GM18511 (cell line): ENCODE data around the gene ADAMTS4.
A peak's percentile ranks its signal among the peaks of the same experiment; 100 is the strongest.

Source experiments
- ATAC-seq: cut with Tn5 transposase; IDR thresholded peaks from one replicate; pipeline ENCODE4 v1.9.1; 2021; ENCODE audit warnings: mild to moderate bottlenecking, moderate library complexity; ENCODE audit not compliant: unreplicated experiment

ADAMTS4 gene

GRCh38 chr1:161197560-161198193, 1.2 kb downstream of the ADAMTS4 start:
- no peak for ATAC-seq

- ATAC-seq = no peak
Observed at GRCh38 chr1:161196521-161197451, 2.1 kb downstream of the ADAMTS4 start.

GRCh38 chr1:161196111-161196510, 2.7 kb downstream of the ADAMTS4 start:
- ATAC-seq = no peak

- peak; percentile 68 for ATAC-seq
Observed at GRCh38 chr1:161195171-161195570, 3.7 kb downstream of the ADAMTS4 start.

GRCh38 chr1:161193561-161194235, 5.2 kb downstream of the ADAMTS4 start:
- ATAC-seq = no peak

GRCh38 chr1:161192476-161193465, 6.1 kb downstream of the ADAMTS4 start:
- peak; percentile 73 for ATAC-seq

GRCh38 chr1:161191971-161192370, 6.9 kb downstream of the ADAMTS4 start:
- ATAC-seq = no peak

- no peak for ATAC-seq
Observed at GRCh38 chr1:161190962-161191521, 7.8 kb downstream of the ADAMTS4 start.

GRCh38 chr1:161189036-161189435, 9.8 kb downstream of the ADAMTS4 start:
- ATAC-seq = no peak

GRCh38 chr1:161188381-161188780, 10.5 kb downstream of the ADAMTS4 start:
- no peak for ATAC-seq

GRCh38 chr1:161187311-161187710, 11.5 kb downstream of the ADAMTS4 start:
- ATAC-seq = no peak

GRCh38 chr1:161185732-161186311, 13.0 kb downstream of the ADAMTS4 start:
- ATAC-seq = peak; percentile 30

- peak; percentile 75 for ATAC-seq
Observed at GRCh38 chr1:161185282-161185682, 13.6 kb downstream of the ADAMTS4 start.

- peak; percentile 51 for ATAC-seq
Observed at GRCh38 chr1:161182214-161182613, 16.6 kb downstream of the ADAMTS4 start.

GRCh38 chr1:161180639-161181038, 18.2 kb downstream of the ADAMTS4 start:
- no peak for ATAC-seq

- no peak for ATAC-seq
Observed at GRCh38 chr1:161179698-161180097, 19.2 kb downstream of the ADAMTS4 start.

- ATAC-seq = no peak
Observed at GRCh38 chr1:161177936-161178244, 21.0 kb downstream of the ADAMTS4 start.

GRCh38 chr1:161177112-161177935, 21.5 kb downstream of the ADAMTS4 start, which contains the start of gene B4GALT3:
Gene B4GALT3 (minus strand): TSS chr1:161177507. CDS start chr1:161176060, 1,447 bp downstream.
- ATAC-seq = peak; percentile 92
